Measurements from ENCODE around the gene IL17RE.
A peak's percentile ranks its signal among the peaks of the same experiment; 100 is the strongest.
"Not testable (repeated sequence)": the region's sequence is repeated elsewhere in the genome, so short reads cannot be mapped to it uniquely, and the experiment has no call there.

The IL17RE gene

DNA sequence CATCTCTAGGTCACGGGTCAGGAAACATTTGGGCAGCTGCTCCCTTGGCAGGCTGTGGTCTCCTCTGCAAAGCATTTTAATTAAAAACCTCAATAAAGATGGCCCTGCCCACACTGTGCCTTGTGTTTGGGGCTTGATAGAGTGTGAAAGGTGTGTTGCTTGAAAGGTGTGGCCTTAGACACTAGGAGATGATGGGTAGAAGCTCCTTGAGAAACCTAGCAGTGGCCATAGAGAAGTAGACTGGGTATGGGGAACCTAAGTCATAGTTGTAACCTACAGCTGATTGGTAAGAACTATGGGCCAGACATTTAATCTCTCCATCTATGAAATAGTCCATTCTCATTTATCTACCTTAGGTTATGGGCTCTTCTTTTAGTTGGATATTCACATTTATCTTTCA lies 8.9 kb upstream of the IL17RE start:
- no peak overlapping the region for H3K27ac ChIP-seq
- no peak for TF ChIP-seq ZFX (IDR thresholded peaks at IDR 0.05)
- TF ChIP-seq, protein P1, sequence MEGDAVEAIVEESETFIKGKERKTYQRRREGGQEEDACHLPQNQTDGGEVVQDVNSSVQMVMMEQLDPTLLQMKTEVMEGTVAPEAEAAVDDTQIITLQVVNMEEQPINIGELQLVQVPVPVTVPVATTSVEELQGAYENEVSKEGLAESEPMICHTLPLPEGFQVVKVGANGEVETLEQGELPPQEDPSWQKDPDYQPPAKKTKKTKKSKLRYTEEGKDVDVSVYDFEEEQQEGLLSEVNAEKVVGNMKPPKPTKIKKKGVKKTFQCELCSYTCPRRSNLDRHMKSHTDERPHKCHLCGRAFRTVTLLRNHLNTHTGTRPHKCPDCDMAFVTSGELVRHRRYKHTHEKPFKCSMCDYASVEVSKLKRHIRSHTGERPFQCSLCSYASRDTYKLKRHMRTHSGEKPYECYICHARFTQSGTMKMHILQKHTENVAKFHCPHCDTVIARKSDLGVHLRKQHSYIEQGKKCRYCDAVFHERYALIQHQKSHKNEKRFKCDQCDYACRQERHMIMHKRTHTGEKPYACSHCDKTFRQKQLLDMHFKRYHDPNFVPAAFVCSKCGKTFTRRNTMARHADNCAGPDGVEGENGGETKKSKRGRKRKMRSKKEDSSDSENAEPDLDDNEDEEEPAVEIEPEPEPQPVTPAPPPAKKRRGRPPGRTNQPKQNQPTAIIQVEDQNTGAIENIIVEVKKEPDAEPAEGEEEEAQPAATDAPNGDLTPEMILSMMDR (conservative IDR thresholded peaks at IDR 0.05): no peak

DNA sequence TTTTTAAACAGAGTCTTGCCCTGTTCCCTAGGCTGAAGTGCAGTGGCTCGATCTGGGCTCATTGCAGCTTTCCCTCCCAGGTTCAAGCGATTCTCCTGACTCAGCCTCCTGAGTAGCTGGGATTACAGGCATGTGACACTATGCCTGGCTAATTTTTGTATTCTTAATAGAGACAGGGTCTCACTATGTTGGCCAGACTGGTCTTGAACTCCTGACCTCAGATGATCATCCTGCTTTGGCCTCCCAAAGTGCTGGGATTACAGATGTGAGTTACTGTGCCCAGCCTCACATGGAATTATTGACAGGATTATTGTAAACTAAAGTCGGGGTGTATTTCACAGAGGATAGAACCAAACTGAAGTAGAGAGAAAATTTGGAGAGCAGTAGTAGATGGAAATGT lies 6.9 kb upstream of the IL17RE start:
- H3K27ac ChIP-seq: not testable (repeated sequence)

DNA sequence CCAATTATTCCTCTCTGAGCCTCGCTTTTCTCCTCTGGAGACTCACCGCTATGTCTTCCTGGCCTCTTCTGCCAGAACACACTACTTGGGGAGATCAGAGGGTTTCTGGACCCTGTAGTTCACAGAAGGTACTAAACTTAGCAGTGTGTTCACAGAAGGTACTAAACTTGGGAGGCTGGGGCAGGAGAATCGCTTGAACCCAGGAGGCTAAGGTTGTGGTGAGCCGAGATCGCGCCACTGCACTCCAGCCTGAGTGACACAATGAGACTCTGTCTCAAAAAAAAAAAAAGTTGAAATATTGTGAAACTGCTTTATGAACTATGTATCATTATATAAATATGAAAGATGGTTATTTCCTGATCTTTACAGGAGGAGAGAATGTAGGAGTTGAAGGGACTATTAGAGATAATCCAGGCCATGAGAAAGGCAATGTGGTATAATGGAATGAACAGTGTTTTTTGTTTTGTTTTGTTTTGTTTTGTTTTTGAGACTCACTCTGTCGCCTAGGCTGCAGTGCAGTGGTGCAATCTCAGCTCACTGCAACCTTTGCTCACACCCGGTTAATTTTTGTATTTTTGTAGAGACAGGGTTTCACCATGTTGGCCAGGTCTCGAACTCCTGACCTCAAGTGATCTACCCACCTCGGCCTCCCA lies 5.8 kb upstream of the IL17RE start:
- H3K27ac ChIP-seq: not testable (repeated sequence)

DNA sequence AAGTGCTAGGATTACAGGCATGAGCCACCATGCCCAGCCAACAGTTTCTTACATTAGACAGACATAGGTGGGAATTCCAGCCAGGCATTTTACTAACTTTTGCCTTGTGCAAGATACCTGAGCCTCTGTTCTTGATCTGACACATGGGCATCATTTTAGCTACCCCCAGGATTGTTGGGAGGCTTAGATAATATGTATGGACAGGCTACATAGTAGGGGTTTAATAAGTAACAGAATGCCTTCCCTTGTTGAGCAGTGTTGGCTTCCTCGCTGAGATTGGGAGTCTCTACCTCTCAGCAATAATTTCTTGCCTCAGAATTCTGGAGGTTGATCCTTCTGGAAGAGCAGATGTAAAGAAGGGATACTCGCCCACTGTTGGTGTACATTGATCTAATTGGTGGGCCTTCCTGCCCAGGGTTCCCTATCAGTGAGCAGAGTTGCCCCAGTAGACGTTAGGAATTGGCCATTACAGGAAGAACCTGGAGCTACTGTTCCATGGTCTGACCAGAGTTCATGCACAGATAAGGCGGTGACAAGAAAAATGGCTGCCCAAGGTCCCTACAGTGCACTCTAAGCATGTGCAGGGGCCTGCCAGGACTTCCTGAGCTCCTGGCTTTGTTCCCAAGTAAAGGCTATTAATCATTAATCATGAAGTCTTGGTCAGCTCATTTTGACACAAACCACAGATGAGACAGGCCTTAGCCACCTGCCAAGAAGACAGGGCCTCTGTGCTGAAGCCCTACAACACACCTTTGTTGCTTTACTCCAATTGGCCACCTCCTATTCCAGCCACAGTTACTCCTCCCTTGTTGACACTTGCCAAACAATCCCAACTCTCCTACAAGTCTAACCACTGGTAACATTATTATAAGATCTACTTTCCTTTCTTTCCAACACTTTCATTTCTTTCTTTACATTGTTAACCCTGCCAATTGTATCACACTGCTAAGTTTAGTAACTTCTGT lies 5.0 kb upstream of the IL17RE start:
- no peak for TF ChIP-seq ZFX (IDR thresholded peaks at IDR 0.05)
- TF ChIP-seq, protein P1 (conservative IDR thresholded peaks at IDR 0.05): no peak
- peak overlapping the region; percentile 7; the same call in 1 of the 2 replicates for H3K27ac ChIP-seq

DNA sequence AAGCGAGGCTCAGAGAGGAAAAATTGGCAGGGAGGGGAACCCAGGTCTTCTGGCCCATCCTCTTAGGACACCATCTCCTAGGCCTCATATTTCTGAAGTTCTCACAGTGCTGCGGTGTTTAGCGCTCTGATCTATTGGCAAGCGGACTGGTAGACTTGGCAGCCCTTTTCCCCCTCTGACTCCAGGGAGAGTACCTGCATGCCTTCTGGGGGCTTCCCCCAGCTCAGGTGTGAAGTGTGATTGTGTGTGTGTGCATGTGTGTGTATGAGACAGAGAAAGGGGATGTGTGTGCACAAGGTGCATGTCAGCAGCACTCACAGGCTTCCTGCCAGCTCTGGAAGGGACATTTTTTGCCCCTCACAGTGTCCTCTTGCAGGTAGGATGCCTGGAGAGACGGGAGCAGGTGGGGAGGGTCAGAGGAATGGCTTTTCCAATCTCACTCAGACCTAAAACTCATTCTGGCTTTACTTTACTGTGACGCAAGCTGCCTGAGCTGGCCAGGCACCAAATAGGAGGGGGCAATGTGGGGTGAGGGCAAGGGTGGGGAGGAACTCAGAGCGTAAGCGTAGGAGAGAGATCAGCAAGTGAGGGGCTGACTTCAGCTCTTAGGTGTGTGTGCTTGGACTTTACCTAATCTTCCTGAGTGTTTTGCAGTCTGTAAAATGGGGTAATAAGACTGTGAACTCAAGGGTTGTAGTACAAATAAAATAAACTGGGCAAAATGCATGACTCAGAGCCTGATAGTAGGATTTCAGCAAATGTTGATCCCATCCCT lies 4.0 kb upstream of the IL17RE start:
- H3K27ac ChIP-seq: no peak overlapping the region
- no peak for TF ChIP-seq ZFX (IDR thresholded peaks at IDR 0.05)
- TF ChIP-seq, protein P1 (conservative IDR thresholded peaks at IDR 0.05): no peak

DNA sequence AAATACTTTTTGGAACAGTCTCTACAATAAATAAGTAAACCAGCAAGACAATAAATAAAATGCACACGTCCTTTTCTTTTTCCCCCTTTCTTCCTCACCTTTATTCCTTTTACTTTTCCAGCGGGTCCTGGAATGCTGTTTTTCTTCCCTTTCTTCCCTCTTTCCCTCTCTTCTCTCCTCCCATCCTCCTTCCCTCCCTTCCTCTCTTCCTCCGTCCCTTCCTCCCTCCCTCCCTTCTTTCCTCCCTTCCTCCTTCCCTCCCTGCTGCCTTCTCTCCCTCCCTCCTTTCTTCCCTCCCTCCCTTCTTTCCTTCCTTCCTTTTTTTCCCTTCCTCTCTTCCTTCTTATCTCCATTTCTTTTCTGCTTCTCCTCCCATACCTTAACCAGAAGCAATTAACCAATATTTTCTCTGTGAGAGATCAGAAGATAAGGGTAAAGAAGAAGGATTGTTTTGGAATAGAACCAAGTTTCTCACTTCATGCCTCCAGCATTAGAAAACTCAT lies 3.3 kb upstream of the IL17RE start:
- H3K27ac ChIP-seq: no peak overlapping the region
- no peak for TF ChIP-seq ZFX (IDR thresholded peaks at IDR 0.05)
- TF ChIP-seq, protein P1 (conservative IDR thresholded peaks at IDR 0.05): no peak

DNA sequence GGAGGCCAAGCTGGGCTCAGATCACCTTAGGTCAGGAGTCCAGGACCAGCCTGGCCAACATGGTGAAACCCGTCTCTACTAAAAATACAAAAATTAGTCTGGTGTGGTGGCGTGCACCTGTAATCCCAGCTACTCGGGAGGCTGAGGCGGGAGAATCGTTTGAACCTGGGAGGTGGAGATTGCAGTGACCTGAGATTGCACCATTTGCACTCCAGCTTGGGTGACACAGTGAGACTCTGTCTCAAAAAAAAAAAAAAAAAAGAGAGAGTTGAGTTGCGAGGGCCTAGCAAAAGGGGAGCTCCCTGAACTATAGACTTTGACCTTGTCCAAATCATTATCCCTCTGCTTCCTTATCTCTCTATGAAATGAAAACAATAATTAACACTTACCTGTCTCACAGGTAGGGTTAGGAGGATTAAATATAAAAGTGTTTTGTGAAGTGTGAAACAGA lies 1.7 kb upstream of the IL17RE start:
- H3K27ac ChIP-seq: not testable (repeated sequence)

DNA sequence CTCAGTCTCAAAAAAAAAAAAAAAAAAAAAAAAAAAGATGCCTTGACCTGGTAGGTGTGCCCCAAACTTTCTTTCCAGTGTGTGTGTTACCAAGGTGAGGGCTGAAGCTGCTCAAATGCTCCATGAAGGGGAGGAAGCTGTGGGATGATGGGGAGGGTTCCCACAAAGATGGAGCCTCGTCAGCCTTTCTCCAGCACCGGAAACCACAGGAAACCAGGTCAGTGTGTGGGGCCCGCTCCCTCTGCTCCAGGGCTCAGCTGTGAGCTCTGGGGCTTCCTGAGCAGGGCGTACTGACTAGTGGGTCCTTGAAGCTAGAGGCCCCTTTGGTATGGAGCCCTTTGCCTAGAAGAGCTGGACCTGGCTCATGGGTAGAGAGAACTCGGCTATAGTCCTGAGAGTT lies 681 bp upstream of the IL17RE start:
- H3K27ac ChIP-seq: no peak overlapping the region
- TF ChIP-seq, protein P1 (conservative IDR thresholded peaks at IDR 0.05): no peak
- no peak for TF ChIP-seq ZFX (IDR thresholded peaks at IDR 0.05)

All from C4-2B (cell line).